ENCODE measurements around the gene GZF1.

GZF1 gene

GRCh38 chr20:23361476-23362391 is at the start of gene GZF1:
GZF1 (plus strand) TSS chr20:23362182; CDS start chr20:23364384, 2,202 bp downstream.
- DNase-seq (ENCODE audit: low spot score) = peak; percentile 99

- DNase-seq (ENCODE audit: low spot score) = no peak
These were observed 48.7 kb upstream of the GZF1 start for GRCh38 chr20:23313271-23313670.

- DNase-seq (ENCODE audit: low spot score) = no peak
These were observed 47.3 kb upstream of the GZF1 start for GRCh38 chr20:23314699-23315098.

- DNase-seq (ENCODE audit: low spot score) = no peak
These were observed 46.9 kb upstream of the GZF1 start for GRCh38 chr20:23315099-23315498.

GRCh38 chr20:23316626-23317025 is 45.4 kb upstream of the GZF1 start:
- DNase-seq (ENCODE audit: low spot score) = no peak

- DNase-seq (ENCODE audit: low spot score) = no peak
These were observed 44.9 kb upstream of the GZF1 start for GRCh38 chr20:23317081-23317480.

- DNase-seq (ENCODE audit: low spot score) = no peak
These were observed 43.6 kb upstream of the GZF1 start for GRCh38 chr20:23318347-23318746.

GRCh38 chr20:23320317-23320716 is 41.7 kb upstream of the GZF1 start:
- DNase-seq (ENCODE audit: low spot score) = peak; percentile 62

- DNase-seq (ENCODE audit: low spot score) = no peak
These were observed 36.9 kb upstream of the GZF1 start for GRCh38 chr20:23325107-23325506.

- DNase-seq (ENCODE audit: low spot score) = no peak
These were observed 35.2 kb upstream of the GZF1 start for GRCh38 chr20:23326774-23327173.

- no peak for DNase-seq (ENCODE audit: low spot score)
These were observed 34.2 kb upstream of the GZF1 start for GRCh38 chr20:23327617-23328333.

GRCh38 chr20:23331450-23332350 is 30.3 kb upstream of the GZF1 start:
- DNase-seq (ENCODE audit: low spot score) = no peak

GRCh38 chr20:23332467-23332866 is 29.5 kb upstream of the GZF1 start:
- DNase-seq (ENCODE audit: low spot score) = no peak

- DNase-seq (ENCODE audit: low spot score) = no peak
These were observed 27.9 kb upstream of the GZF1 start for GRCh38 chr20:23334111-23334510.

- DNase-seq (ENCODE audit: low spot score) = no peak
These were observed 26.5 kb upstream of the GZF1 start for GRCh38 chr20:23335521-23335920.

GRCh38 chr20:23336476-23336875 is 25.5 kb upstream of the GZF1 start:
- no peak for DNase-seq (ENCODE audit: low spot score)

- no peak for DNase-seq (ENCODE audit: low spot score)
These were observed 24.7 kb upstream of the GZF1 start for GRCh38 chr20:23337312-23337711.

GRCh38 chr20:23339986-23340385 is 22.0 kb upstream of the GZF1 start:
- DNase-seq (ENCODE audit: low spot score) = no peak

GRCh38 chr20:23340524-23340923 is 21.5 kb upstream of the GZF1 start:
- peak; percentile 68 for DNase-seq (ENCODE audit: low spot score)

GRCh38 chr20:23341073-23341472 is 20.9 kb upstream of the GZF1 start:
- DNase-seq (ENCODE audit: low spot score) = no peak

GRCh38 chr20:23343590-23343989 is 18.4 kb upstream of the GZF1 start:
- DNase-seq (ENCODE audit: low spot score) = no peak

- DNase-seq (ENCODE audit: low spot score) = no peak
These were observed 17.6 kb upstream of the GZF1 start for GRCh38 chr20:23344336-23344735.

Measured in HuH-7 (cell line).